B cell (primary cell): ENCODE data around the gene STX17.

ENCODE experiments used
- CTCF ChIP-seq: fragments of 200-600 bp; IDR thresholded peaks from one replicate; pipeline ENCODE4 v1.8.0; 2022; ENCODE audit warnings: antibody characterized with exemption, mild to moderate bottlenecking
- EZH2 ChIP-seq: IDR thresholded peaks from 2 replicates; pipeline ENCODE4 v1.6.1; 2012; ENCODE audit warnings: borderline replicate concordance, low read depth, mild to moderate bottlenecking, moderate library complexity, low read length; ENCODE audit not compliant: insufficient read depth, poor library complexity, severe bottlenecking

- TF ChIP-seq CTCF (no peak), EZH2 (no peak)
Observed at GRCh38 chr9:99863955-99864354, 42.5 kb upstream of the STX17 start.
